Cortex of kidney (tissue), 1 donor: Measurements from ENCODE around the gene ICAM3.
"Not testable (repeated sequence)": the region's sequence is repeated elsewhere in the genome, so short reads cannot be mapped to it uniquely, and the experiment has no call there.

Experiments
- DNase-seq: peaks from one replicate; lab custom pipeline; 2025; lab: John Stamatoyannopoulos, UW

The ICAM3 gene, protein sequence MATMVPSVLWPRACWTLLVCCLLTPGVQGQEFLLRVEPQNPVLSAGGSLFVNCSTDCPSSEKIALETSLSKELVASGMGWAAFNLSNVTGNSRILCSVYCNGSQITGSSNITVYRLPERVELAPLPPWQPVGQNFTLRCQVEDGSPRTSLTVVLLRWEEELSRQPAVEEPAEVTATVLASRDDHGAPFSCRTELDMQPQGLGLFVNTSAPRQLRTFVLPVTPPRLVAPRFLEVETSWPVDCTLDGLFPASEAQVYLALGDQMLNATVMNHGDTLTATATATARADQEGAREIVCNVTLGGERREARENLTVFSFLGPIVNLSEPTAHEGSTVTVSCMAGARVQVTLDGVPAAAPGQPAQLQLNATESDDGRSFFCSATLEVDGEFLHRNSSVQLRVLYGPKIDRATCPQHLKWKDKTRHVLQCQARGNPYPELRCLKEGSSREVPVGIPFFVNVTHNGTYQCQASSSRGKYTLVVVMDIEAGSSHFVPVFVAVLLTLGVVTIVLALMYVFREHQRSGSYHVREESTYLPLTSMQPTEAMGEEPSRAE

DNA sequence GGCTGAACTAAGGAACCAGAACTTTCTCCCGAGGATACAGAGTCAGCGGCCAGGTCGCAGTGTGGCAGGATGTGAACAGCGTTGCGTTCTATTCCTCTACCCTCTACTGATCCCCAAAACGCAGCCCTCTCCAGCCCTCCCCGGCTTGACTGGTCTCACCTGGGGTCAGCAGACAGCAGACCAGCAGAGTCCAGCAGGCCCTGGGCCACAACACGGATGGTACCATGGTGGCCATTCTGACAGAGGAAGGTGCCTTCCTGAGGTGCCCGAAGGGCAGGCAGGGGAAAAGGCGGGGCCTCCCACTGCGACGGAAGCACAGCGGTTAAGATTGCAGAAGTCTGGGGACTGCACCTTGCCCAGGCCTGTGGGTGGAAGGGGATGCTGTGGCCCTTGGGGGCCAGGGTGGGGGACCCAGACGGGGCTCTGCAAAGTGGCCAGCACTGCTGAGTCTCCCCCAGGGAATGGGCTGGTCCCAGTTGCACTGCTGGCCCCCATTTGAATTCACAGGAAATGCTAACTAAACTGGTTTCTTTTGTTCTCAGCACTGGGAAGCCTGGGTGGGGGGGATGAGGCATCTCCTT lies at the start of gene ICAM3:
TSS of gene ICAM3 (minus strand) at position 245 of the 581 bp plus-strand sequence. CDS start at position 235, 10 bp downstream.
- no peak for DNase-seq

DNA sequence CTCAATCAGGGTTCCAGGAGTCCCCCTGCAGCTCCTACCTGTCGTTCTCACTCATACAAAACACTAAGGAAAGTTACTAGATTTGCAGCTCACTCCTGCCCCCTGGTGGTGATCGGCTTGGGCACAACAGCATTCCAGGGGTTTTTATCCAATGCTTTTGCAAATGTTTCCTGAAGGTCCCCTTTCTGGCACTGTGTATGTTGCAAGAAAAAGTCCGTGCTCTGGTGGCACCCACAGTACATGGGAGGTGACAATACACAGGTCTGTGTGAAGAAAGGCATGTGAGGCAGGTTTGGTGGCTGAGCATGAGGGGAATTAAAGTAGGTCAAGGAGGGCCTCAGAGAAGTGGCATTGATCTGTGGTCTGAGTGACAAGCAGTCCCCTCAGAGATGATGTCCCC lies 49.5 kb upstream of the ICAM3 start:
- no peak for DNase-seq

DNA sequence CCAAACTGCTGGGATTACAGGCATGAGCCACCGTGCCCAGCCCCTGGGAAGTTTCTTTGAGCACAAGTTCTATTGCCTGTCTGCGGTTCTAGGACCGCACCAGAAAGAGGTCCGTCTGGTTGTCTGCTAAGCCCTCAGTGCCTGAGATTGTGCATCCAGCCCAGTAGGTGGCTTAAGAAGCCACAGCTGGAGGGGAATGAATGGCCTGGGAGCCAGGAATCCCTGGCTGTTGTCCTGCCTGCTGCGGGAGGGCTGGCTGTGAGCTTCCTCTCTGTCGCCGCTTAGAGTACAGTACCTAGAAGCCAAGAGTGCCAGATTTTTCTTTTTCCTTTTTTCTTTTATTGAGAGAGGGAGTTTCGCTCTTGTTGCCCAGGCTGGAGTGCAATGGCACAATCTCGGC lies 45.2 kb upstream of the ICAM3 start:
- DNase-seq: no peak

DNA sequence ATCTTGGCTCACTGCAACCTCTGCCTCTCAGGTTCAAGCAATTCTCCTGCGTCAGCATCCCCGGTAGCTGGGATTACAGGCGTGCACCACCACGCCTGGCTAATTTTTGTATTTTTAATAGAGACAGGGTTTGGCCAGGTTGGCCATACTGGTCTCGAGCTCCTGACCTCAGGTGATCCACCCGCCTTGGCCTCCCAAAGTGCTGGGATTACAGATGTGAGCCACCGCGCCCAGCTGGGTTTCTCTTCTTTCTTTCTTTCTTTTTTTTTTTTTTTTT lies 43.7 kb upstream of the ICAM3 start:
- not testable (repeated sequence) for DNase-seq

DNA sequence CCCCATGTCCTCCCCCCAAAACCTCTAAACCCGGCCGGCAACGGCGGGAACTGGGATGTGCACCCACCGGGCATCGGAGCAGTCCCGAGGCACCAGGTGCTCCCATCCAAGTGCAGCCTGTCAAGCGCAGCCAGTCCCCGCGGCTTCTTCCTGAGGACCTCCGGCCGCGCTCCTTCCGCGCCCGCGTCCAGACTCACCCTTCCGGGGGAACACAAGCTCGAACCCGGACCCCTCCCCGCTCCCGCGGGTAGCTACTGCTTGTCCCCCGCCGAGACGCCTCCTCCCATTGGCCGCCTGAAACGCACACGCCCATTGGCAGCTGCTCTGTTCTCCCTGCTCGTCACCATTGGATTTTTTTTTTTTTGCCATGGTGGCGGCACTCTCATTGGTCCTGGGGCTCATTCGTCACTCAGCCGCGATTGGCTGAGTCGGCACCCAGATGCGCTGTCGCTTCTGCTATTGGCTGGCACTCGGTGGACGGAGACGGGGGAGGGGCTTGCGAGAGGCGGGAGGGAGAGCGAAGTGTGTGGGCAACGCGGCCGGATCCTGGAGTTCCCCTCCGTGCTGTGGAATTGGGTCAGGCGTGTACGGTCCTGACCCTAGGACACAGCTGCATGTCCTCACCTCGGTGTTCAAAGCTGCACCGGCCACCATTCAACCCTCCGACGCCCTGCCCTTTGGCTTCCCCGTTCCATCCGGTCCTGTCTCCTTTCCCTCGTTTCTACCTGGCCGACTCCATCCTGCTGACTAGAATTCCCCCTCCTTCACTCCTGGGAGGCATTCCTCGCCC lies 41.1 kb upstream of the ICAM3 start, which contains the start of gene TYK2:
TSS of gene TYK2 (minus strand) at position 260 of the 790 bp plus-strand sequence. CDS start 2,166 bp downstream, outside the sequence.
- peak; percentile 85 for DNase-seq

DNA sequence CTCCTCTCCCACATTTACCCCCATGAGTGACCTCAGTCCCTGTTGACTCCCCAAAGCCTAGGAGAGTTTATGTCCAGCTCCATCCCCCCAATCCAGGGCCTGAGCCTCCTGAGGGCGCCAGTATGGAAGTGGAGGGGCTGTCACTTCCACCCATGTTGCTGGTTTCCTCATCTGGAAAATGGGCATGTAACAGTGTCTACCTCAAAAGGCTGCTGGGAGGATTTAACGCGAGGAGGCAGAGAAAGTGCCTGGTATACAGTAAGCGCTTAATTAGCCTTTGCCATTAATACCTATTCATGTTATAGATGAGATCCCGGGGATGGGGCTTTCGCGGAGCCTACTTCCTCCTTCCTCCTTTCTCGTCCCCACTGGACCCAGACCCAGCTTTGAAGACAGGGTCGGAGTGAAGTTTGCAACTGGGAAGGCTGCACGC lies 40.5 kb upstream of the ICAM3 start:
- DNase-seq: no peak

DNA sequence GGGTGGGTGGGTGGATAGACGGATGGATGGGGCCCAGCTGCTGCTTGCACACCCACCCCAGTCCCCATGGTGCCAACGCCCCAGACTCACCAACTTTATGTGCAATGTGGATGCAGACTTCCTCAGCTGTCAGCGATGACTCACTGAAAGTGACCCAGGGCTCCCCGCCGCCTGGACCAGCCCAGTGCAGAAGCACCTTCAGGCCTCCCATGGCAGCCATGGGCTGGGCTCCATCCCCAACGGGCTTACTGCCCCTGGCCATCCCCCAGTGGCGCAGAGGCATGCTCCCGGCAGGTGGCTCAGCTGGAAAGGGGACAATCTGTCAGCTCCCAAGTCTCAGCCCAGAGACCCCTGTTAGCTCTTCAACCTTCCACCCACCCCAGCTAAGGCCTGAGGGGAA lies 38.7 kb upstream of the ICAM3 start:
- no peak for DNase-seq

DNA sequence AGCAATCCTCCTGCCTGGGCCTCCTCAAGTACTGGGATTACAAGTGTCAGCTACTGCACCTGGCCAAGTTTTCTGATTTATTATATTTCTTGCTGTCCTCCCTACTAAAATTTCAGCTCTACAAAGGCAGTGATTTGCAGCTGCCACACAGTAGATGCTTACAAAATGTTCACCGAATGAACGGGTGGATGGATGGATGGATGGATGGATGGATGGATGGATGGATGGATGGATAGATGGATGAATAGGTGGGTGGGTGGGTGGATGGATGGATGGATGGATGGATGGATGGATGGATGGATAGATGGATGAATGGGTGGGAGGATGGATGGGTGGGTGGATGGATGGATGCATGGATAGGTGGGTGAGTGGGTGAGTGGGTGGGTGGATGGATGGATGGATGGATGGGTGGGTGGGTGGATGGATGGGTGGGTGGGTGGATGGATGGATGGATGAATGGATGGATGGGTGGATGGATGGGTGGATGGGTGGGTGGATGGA lies 37.8 kb upstream of the ICAM3 start:
- not testable (repeated sequence) for DNase-seq

DNA sequence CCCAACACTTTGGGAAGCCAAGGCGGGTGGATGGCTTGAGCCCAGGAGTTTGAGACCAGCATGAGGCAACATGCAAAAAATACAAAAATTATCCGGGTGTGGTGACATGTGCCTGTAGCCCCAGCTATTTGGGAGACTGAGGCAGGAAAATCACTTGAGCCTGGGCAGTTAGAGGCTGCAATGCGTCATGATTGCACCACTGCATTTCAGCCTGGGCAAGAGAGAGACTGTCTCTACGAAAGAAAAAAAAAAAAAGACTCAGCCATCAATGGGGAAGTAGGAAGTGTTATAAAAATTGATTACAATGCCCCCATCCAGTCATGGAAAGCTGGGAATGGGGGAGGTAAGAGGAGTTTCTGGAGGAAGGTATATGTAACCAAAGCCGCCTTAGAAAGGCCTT lies 35.5 kb upstream of the ICAM3 start:
- DNase-seq: no peak

DNA sequence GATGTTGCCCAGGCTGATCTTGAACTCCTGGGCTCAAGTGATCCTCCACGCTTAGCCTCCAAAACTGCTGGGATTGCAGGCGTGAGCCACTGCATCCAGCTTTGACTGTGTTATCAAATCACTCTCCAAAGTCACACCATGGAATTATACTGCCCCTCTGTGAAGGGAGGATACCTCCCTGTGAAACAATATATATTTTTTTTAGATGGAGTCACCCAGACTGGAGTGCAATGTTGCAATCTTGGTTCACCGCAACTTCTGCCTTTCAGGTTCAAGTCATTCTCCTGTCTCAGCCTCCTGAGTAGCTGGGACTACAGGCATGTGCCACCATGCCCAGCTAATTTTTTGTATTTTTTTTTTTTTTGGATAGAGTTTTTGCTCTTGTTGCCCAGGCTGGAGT lies 33.3 kb upstream of the ICAM3 start:
- DNase-seq: no peak

DNA sequence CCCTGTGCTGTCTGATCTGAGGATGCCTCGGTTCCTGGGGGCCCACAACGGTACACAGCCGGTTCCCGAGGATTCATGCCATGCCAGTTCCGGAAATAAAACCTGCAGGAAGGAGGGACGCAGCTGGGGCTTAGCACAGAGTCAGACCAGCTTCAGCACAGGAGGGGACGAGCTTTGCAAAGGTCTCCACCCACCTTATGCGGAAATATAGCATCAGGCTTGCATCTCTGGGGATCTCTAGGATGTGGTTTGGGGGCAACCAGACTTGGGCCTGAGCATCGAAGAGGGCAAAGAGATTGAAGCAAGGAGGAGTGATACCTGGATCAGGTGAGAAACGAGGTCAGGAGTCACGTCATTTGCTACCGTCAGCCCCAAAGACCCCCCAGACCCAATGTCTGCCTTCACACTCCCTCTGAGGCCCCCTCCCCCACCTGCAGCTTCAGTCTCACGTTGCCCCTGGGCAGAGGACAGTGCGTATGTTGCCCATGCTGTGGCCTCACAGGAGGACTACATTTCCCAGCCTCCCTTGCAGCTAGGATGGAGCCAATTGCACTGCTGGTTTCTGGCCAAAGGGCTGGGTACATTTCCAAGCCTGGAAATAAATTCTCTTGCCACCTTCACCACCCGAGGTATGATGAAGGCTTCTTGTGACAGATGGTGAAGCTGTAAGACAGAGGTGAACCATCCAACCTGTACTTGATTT lies 28.8 kb upstream of the ICAM3 start:
- DNase-seq: no peak

DNA sequence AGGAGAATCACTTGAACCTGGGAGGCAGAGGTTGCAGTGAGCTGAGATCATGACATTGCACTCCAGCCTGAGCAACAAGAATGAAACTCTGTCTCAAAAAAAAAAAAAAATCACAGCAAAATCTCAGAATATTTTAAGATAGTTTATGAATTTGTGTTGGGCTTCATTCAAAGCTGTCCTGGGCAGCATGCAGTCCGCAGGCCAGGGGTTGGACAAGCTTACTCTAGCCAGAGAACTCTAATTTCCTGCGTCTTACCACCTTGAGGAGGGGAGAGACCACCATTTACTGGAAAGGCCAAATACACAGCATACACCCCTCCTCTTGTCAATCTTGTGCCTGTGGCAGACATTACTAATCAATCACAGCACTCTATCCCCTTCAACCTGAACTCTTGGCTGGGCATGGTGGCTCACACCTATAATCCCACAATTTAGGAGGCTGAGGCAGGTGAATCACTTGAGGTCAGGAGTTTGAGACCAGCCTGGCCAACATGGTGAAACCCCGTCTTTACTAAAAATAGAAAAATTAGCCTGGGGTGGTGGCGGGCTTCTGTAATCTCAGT lies 27.6 kb upstream of the ICAM3 start:
- not testable (repeated sequence) for DNase-seq

DNA sequence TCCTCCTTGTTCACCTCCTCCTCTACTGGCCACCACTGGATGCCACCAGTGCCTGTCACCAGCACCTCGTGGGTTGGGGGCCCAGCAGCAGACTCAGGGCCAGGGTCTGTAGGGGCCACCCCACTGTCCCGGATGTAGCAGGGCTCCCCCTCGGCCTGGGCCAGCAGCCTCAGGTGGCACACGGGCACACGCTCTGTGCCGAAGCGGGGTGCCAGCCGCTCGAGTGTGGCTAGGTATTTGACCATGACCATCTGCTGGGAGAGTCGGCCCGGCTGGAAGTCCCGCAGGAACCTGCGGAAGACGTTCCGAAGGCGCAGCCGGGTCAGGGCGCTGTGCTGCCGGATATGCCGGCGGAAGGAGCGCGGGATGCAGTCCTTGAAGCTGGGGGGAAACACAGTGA lies 26.1 kb upstream of the ICAM3 start:
- DNase-seq: no peak

DNA sequence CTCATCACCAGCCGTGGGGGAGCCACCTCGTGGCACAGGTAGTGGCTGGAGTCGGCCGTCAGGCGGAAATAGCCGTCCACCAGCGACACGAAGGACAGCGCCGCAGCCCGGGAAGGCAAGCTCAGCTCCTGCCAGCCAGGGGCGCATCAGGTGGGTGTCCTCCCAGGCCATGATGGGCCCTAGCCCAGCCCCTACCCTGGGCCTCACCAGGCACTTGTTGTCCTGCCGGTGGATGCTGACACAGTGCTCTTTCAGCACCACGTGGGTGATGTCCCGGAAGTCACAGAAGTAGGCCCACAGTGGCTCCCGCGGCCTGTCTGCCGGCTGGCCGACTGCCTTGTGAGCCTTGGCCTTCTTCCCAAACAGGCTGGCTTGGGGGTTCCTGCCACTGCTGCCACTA lies 25.2 kb upstream of the ICAM3 start:
- DNase-seq: no peak

DNA sequence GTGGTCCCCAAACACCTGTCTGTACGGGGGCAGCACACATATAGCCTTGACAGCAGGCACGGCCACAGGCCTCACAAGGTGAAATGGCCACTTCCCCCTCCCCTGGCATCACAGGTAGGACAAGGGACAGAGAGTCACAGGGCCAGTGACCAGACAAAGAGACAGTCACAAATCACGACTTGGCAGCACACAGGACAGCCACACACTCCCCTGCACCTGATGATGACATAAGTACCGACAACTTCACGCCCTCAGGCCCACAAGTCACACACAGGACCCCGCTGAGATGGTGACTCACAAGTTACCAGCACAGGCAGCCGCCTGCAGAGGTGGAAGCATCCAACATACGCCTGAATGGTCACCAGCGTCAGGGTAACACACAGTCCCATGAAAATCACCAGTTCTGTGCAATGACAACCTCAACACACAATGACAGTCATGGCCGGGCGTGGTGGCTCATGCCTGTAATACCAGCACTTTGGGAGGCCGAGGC lies 24.4 kb upstream of the ICAM3 start:
- DNase-seq: no peak

DNA sequence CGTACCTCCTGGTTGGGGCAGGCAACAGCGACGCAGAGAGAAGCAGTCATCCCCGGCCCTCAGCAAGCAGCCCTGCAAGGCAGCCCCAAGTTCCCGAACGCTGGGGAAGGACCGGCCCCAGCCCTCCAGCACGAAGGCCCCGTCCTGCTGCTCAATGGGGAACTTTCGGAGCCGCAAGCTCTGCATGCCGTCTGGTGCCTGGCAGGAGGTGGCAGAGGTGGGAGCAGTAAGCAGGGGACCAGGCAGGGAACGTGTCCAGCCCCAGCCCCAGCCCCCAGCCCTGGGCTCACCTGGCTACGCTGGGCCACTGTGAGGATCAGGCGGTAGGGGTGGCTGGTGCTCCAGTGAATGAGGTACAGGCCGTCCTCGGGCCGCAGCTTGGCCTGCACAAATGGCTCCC lies 22.8 kb upstream of the ICAM3 start:
- DNase-seq: no peak

DNA sequence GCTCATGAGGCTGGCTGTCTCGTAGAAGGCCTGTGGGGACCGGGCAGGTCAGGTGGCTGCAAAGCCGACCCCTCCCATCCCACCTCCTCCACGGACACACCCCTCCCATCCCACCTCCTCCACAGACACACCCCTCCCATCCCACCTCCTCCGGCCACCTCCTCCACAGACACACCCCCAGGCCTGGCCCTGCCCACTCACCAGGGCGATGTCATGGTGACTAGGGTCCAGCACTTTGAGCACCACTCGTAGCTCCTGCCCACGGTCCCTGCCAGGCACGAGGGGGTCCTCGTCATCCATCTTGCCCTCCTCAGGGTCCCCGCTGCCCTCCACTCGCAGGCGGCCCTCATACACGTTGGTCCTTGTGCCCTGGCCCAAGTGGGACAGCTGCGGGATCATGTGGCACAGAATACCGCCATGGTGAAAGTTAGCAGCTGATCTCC lies 22.2 kb upstream of the ICAM3 start:
- no peak for DNase-seq

DNA sequence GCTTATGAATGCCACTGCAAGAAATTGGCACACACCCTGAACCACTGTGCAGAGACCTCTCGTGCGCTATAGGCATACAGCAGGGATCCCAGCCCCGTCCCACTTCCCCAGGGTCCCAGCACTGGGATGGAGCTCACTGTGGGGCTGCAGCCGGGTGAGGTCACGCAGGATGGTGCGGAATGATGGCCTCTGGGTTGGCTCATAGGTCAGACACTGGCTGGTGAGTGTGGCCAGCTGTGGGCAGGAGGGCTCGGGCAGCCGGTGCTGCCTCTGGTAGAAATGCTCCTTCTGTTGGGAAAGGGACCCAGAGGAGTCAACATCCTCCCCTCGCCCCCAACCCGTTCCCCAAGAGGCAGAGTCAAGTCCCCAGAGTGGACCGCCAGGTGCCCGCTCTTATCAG lies 17.0 kb upstream of the ICAM3 start:
- no peak for DNase-seq

DNA sequence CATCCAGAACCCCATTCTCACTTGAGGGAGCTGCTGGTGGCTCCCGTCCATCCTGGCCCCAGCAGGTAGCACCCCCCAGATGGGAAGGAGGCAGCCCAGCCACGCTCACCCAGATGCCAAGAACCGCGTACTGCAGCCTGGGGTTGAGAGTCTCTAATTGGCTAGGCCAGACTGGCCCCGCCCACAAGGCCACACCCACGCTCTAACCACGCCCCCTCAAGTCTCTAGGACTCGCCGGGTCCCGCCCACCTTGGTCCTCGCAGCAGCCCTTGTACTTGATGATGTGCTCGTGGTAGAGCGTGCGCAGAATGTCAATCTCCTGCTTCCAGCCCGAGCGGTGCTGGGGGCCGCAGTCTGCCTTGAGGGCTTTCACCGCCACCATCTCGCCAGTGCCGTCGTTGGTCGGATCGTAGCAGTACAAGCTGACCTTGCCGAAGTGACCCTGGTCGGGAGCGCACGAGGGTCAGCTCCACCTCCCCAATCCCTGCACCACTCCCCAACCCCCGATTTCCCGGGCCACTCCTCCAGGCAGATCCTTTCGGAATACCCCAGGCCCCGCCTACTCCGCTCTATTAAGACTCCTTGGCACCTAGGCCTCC lies 14.5 kb upstream of the ICAM3 start:
- DNase-seq: no peak

DNA sequence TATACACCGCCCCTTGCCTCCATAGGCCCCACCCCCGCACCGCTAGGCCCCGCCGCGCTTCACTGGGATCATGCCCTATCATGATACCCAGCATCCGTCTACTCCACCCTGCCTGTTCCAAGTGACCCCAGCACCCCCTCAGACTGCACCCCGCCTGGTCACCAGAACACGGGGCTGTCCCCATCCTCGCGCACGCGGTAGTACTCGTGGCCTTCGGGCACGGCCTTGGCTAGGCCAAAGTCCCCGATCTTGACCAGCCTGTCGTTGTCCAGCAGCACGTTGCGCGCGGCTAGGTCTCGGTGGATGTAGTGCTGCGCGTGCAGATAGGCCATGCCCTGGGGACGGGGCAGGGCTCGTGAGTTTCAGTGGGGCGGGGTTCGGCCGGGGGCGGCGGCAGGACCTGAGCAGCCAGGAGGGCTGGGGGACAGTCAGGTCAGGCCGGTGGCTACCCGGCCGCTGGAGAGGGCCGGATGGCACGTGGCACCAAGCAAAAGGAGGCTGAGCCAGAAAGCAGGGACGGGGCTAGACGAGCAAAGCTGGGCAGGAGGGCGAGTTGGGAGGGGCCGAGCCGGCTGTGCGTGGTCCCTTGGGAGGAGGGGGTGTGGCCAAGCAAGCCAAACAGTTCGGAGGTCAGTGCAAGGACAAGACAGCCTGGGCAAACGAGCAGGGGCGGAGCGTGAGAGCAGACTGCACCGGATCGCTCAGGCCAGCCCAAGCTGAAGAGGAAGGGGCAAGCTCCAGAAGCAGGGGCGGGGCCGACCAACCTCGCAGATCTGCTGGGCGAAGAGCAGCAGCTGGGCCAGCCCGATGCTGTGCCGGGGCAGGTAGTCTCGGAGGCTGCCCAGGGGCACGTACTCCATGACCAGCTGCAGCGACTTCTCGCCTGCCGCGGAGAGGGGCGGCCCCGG lies 13.6 kb upstream of the ICAM3 start:
- peak; percentile 50 for DNase-seq
